Cardiac muscle cell (in vitro differentiated cells and primary cell): ENCODE results near the gene ACOD1. TPM values are rescaled to one million over a fixed set of nuclear protein-coding genes. Genes with fewer than 3 reads are reported as not detected.
A peak's percentile ranks its signal among the peaks of the same experiment; 100 is the strongest.

Experiments used
- DNase-seq, 2 donors: peaks; one replicate each; pipeline versions ENCODE4 v3.0.0 to v3.0.0-alpha.2; 2010 to 2017; ENCODE audit warnings: low read depth in 1 of 2, low spot score in 1 of 2
- H3K27ac ChIP-seq: fragments of 200-600 bp; sonication (generic); 2 replicates; pipeline ENCODE4 v1.5.1; 2016
- H3K27me3 ChIP-seq: fragments of 200-600 bp; sonication (generic); 2 replicates; pipeline ENCODE4 v1.6.0; 2016; ENCODE audit warnings: control low read depth
- H3K36me3 ChIP-seq: fragments of 200-600 bp; sonication (generic); 2 replicates; pipeline ENCODE4 v1.5.1; 2016; ENCODE audit warnings: control low read depth
- H3K4me1 ChIP-seq: fragments of 200-600 bp; sonication (generic); 2 replicates; pipeline ENCODE4 v1.8.1; 2017; ENCODE audit warnings: low read depth, mild to moderate bottlenecking, mixed run types
- H3K4me3 ChIP-seq: fragments of 200-600 bp; sonication (generic); 2 replicates; pipeline ENCODE4 v1.5.1; 2016; ENCODE audit warnings: mild to moderate bottlenecking
- H3K9me3 ChIP-seq: fragments of 200-600 bp; sonication (generic); 2 replicates; pipeline ENCODE4 v1.5.1; 2017; ENCODE audit warnings: low read depth, mild to moderate bottlenecking, control low read depth
- CTCF ChIP-seq: IDR thresholded peaks from 2 replicates; pipeline ENCODE4 v1.5.1; 2012; ENCODE audit warnings: low read depth, mild to moderate bottlenecking, low read length
- polyA plus RNA-seq: library from polyadenylated mRNA; unstranded; fragments of >200 nt; fragmentation: Nextera tagmentation; extraction: Ambion mirVana; gene quantifications from 2 replicates; pipeline ENCODE4 v1.2.1, GENCODE V29; 2016
- total RNA-seq: library from RNA; depleted of rRNA; stranded (reverse); fragments of >200 nt; gene quantifications from 2 replicates; pipeline ENCODE4 v1.2.3, GENCODE V29; 2016

ACOD1 gene
- total and polyA plus RNA-seq, 2 experiments from 2014 or later, result not detected

- Histone ChIP-seq H3K9me3 (no peaks in the 10 kb centered on the region), H3K4me1 (no peaks in the 10 kb centered on the region), H3K27me3 (no peaks in the 10 kb centered on the region), H3K27ac (no peak overlapping the region), H3K36me3 (no peaks in the 10 kb centered on the region), H3K4me3 (no peak overlapping the region)
- peak in 1 of 2 donors; percentile 37 for DNase-seq
- TF ChIP-seq CTCF, result no peak
These were observed 9.1 kb upstream of the ACOD1 start for GRCh38 chr13:76939215-76939614.

GRCh38 chr13:76942363-76942762 is 5.9 kb upstream of the ACOD1 start:
- H3K4me1 ChIP-seq, result no peaks in the 10 kb centered on the region
- DNase-seq, result no peak
- no peak overlapping the region for H3K27ac ChIP-seq
- no peaks in the 10 kb centered on the region for H3K27me3 ChIP-seq
- no peak overlapping the region for H3K4me3 ChIP-seq
- no peak for TF ChIP-seq CTCF
- no peaks in the 10 kb centered on the region for H3K9me3 ChIP-seq
- no peaks in the 10 kb centered on the region for H3K36me3 ChIP-seq

GRCh38 chr13:76943646-76944045 is 4.7 kb upstream of the ACOD1 start:
- Histone ChIP-seq H3K4me1 (no peaks in the 10 kb centered on the region), H3K27ac (no peak overlapping the region), H3K9me3 (no peaks in the 10 kb centered on the region), H3K4me3 (no peak overlapping the region), H3K27me3 (no peaks in the 10 kb centered on the region), H3K36me3 (no peaks in the 10 kb centered on the region)
- DNase-seq, result no peak
- TF ChIP-seq CTCF, result no peak

GRCh38 chr13:76944456-76944855 is 3.9 kb upstream of the ACOD1 start:
- TF ChIP-seq CTCF, result no peak
- Histone ChIP-seq H3K27ac (no peak overlapping the region), H3K9me3 (no peaks in the 10 kb centered on the region), H3K4me3 (no peak overlapping the region), H3K4me1 (no peaks in the 10 kb centered on the region), H3K27me3 (no peaks in the 10 kb centered on the region), H3K36me3 (no peaks in the 10 kb centered on the region)
- peak in 1 of 2 donors; percentile 70 for DNase-seq

GRCh38 chr13:76950101-76950500 is 1.8 kb downstream of the ACOD1 start:
- H3K4me1 ChIP-seq, result no peaks in the 10 kb centered on the region

More at GRCh38 chr13:76950101-76950500, 1.8 kb downstream of the ACOD1 start:
- Histone ChIP-seq H3K27ac (no peak overlapping the region), H3K4me3 (no peak overlapping the region), H3K9me3 (no peaks in the 10 kb centered on the region), H3K27me3 (no peaks in the 10 kb centered on the region), H3K36me3 (no peaks in the 10 kb centered on the region)
- no peak for DNase-seq
- TF ChIP-seq CTCF, result no peak
